ENCODE results near the gene LMAN1. TPM values are rescaled to one million over a fixed set of nuclear protein-coding genes. Genes with fewer than 3 reads are reported as not detected.

The LMAN1 gene
- total and polyA plus RNA-seq, 2 of the 13 experiments (the other 11 are each of a cell fraction or from before 2014, with no cell fraction given) = 127 to 131 TPM

DNA sequence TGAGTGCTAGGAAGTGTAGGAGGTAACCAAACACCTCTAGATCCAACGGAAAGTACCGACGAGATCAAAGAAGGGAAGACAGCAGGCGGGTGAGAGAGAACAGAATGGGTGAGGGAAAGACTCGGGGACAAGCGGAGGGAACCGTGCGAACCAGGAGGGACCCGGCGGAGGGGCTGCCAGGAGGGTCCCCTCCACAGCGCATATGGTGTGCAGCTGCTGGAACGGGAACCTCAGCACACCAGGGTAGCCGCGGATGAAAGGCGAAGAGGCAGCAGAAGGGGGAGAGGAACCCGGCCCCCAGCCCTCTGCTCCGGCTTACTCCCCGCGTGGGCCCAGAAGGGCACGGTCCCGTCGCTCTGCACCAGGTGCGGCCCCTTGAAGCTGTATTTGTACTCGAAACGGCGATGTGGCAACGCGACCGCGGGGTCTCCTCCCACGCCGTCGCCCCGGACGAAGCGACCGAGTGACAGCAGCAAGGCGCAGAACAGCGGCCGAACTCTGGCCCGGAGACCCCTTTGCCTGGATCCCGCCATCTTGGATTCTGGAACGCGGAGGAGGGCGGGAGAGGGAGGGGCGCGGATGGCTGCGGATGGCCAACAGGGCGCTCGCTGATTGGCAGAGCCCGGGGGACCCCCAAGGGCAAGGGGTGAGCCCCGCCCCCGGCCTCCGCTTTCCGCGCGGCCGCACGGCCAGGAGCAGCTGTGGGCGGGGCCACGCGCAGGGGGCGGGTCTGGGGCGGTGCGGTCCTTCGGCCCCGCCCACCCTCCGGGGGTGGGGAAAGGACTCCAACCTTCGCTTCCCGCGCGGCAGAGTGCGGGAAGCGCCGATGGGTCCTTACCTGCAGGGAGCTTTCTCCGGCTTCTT is at the start of gene LMAN1 (continued):
- TF ChIP-seq SNAPC4 (CRISPR knock-in tag; IDR thresholded peaks at IDR 0.05) (peak; percentile 36; the same call in 1 of the 2 replicates), ARID2 (CRISPR knock-in tag; IDR thresholded peaks at IDR 0.05; ENCODE audit: borderline replicate concordance) (no peak; the same call in 1 of the 2 replicates), KDM1A (CRISPR knock-in tag; IDR thresholded peaks at IDR 0.05) (no peak), ZNF773 (CRISPR knock-in tag; IDR thresholded peaks at IDR 0.05; ENCODE audit: borderline replicate concordance) (0 out of 2 replicates have a peak, but pooled peaks have one; percentile 38), ZNF501 (CRISPR knock-in tag; IDR thresholded peaks at IDR 0.05) (peak; percentile 61; the same call in 1 of the 2 replicates), MYNN (CRISPR knock-in tag; IDR thresholded peaks at IDR 0.05; ENCODE audit: low read depth) (peak; percentile 82), ZNF768 (CRISPR knock-in tag; IDR thresholded peaks at IDR 0.05) (peak; percentile 84), HNF4A (CRISPR knock-in tag; IDR thresholded peaks at IDR 0.05) (0 out of 2 replicates have a peak, but pooled peaks have one; percentile 16), NKX3-1 (CRISPR knock-in tag; IDR thresholded peaks at IDR 0.05) (peak; percentile 73), ZFAT (CRISPR knock-in tag; conservative IDR thresholded peaks at IDR 0.05) (0 out of 2 replicates have a peak, but pooled peaks have one; percentile 62), ZSCAN21 (CRISPR knock-in tag; IDR thresholded peaks at IDR 0.05; ENCODE audit: borderline replicate concordance) (no peak), SUZ12 (IDR thresholded peaks at IDR 0.05; ENCODE audit: low read depth, low read length) (no peak), ZFP41 (CRISPR knock-in tag; IDR thresholded peaks at IDR 0.05; ENCODE audit: borderline replicate concordance) (no peak), EED (CRISPR knock-in tag; IDR thresholded peaks at IDR 0.05) (0 out of 2 replicates have a peak, but pooled peaks have one; percentile 86), SMAD9 (CRISPR knock-in tag; IDR thresholded peaks at IDR 0.05) (no peak), MTF2 (CRISPR knock-in tag; IDR thresholded peaks at IDR 0.05; ENCODE audit: borderline replicate concordance) (peak; percentile 85), ZNF652 (CRISPR knock-in tag; IDR thresholded peaks at IDR 0.05; ENCODE audit: borderline replicate concordance, low read depth) (0 out of 2 replicates have a peak, but pooled peaks have one; percentile 22), MAZ (IDR thresholded peaks at IDR 0.05; ENCODE audit: borderline replicate concordance, low read depth, low read length) (peak; percentile 61; the same call in 1 of the 2 replicates), MAZ (CRISPR knock-in tag; IDR thresholded peaks at IDR 0.05; ENCODE audit: low read depth) (peak; percentile 87)
- TF ChIP-seq, protein P1, sequence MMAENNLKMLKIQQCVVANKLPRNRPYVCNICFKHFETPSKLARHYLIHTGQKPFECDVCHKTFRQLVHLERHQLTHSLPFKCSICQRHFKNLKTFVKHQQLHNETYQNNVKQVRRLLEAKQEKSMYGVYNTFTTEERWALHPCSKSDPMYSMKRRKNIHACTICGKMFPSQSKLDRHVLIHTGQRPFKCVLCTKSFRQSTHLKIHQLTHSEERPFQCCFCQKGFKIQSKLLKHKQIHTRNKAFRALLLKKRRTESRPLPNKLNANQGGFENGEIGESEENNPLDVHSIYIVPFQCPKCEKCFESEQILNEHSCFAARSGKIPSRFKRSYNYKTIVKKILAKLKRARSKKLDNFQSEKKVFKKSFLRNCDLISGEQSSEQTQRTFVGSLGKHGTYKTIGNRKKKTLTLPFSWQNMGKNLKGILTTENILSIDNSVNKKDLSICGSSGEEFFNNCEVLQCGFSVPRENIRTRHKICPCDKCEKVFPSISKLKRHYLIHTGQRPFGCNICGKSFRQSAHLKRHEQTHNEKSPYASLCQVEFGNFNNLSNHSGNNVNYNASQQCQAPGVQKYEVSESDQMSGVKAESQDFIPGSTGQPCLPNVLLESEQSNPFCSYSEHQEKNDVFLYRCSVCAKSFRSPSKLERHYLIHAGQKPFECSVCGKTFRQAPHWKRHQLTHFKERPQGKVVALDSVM (CRISPR knock-in tag; IDR thresholded peaks at IDR 0.05) = peak; percentile 36; the same call in 1 of the 2 replicates
